DND-41 (cell line): ENCODE results near the gene CADPS.

Source experiments
- ATAC-seq: fragments of 200-7000 bp; cut with Tn5 transposase; 3 replicates; pipeline ENCODE4 v1.9.1; 2021; ENCODE audit warnings: low read depth; ENCODE audit not compliant: insufficient read depth
- DNase-seq: peaks from one replicate; pipeline ENCODE4 v3.0.0-alpha.2; 2020
- H2AFZ ChIP-seq: 2 replicates; pipeline ENCODE4 v1.6.0; 2012; ENCODE audit warnings: low read depth, low read length
- H3K27ac ChIP-seq: 2 replicates; pipeline ENCODE4 v1.5.1; 2012; ENCODE audit warnings: low read length, inconsistent platforms
- H3K27me3 ChIP-seq: fragments of 200-600 bp; sonication (generic); 2 replicates; pipeline ENCODE4 v1.6.0; 2012; ENCODE audit warnings: low read length, mild to moderate bottlenecking, inconsistent platforms; ENCODE audit not compliant: insufficient read depth, poor library complexity
- H3K36me3 ChIP-seq: 2 replicates; pipeline ENCODE4 v1.5.1; 2012; ENCODE audit warnings: low read length, inconsistent platforms; ENCODE audit not compliant: insufficient read depth
- H3K4me1 ChIP-seq: 2 replicates; pipeline ENCODE4 v1.5.1; 2012; ENCODE audit warnings: mild to moderate bottlenecking, low read length; ENCODE audit not compliant: insufficient read depth
- H3K4me2 ChIP-seq: 2 replicates; pipeline ENCODE4 v1.6.0; 2012; ENCODE audit warnings: mild to moderate bottlenecking, moderate library complexity, low read length, inconsistent platforms; ENCODE audit not compliant: insufficient read depth
- H3K4me3 ChIP-seq, 2 experiments: fragments of 200-600 bp in 1 of 2; shearing (Covaris generic) in 1 of 2; 2 replicates each; pipeline ENCODE4 v1.5.1; 2012 to 2016; ENCODE audit warnings: inconsistent platforms in 2 of 2, low read length in 2 of 2, mild to moderate bottlenecking in 2 of 2, low read depth in 1 of 2, moderate library complexity in 1 of 2
- H3K79me2 ChIP-seq: 2 replicates; pipeline ENCODE4 v1.6.0; 2012; ENCODE audit warnings: low read length, inconsistent platforms; ENCODE audit not compliant: insufficient read depth
- H3K9ac ChIP-seq: 2 replicates; pipeline ENCODE4 v1.6.0; 2012; ENCODE audit warnings: low read depth, mild to moderate bottlenecking, inconsistent platforms, low read length, moderate library complexity
- H3K9me3 ChIP-seq: 2 replicates; pipeline ENCODE4 v1.5.1; 2012; ENCODE audit warnings: low read length, moderate library complexity, mild to moderate bottlenecking, inconsistent platforms; ENCODE audit not compliant: insufficient read depth, severe bottlenecking
- H4K20me1 ChIP-seq: 2 replicates; pipeline ENCODE4 v1.6.0; 2012; ENCODE audit warnings: low read length; ENCODE audit not compliant: insufficient read depth
- CTCF ChIP-seq: IDR thresholded peaks from 2 replicates; pipeline ENCODE4 v1.5.1; 2012; ENCODE audit warnings: borderline replicate concordance, low read length, moderate library complexity, mild to moderate bottlenecking; ENCODE audit not compliant: poor library complexity, severe bottlenecking; ENCODE audit errors: extremely low read depth
- EZH2 ChIP-seq: IDR thresholded peaks from 3 replicates; pipeline ENCODE4 v1.6.1; 2012; ENCODE audit warnings: borderline replicate concordance, low read depth, mild to moderate bottlenecking, moderate library complexity, low read length, inconsistent platforms; ENCODE audit not compliant: severe bottlenecking

The CADPS gene

GRCh38 chr3:62556121-62556815 is 318.9 kb downstream of the CADPS start:
- H3K79me2 ChIP-seq = no peaks in the 10 kb centered on the region
- H3K9me3 ChIP-seq = no peaks in the 10 kb centered on the region
- no peaks in the 10 kb centered on the region for H3K4me1 ChIP-seq
- no peak overlapping the region for H2AFZ ChIP-seq
- H3K4me2 ChIP-seq = no peak overlapping the region
- H3K36me3 ChIP-seq = no peaks in the 10 kb centered on the region
- H3K4me3 ChIP-seq = no peak overlapping the region
- H3K9ac ChIP-seq = no peak overlapping the region
- ATAC-seq (no peak), DNase-seq (no peak)
- TF ChIP-seq CTCF (no peak), EZH2 (no peak)
- no peaks in the 10 kb centered on the region for H3K27me3 ChIP-seq
- H3K27ac ChIP-seq = no peak overlapping the region
- H4K20me1 ChIP-seq = no peaks in the 10 kb centered on the region

DNA sequence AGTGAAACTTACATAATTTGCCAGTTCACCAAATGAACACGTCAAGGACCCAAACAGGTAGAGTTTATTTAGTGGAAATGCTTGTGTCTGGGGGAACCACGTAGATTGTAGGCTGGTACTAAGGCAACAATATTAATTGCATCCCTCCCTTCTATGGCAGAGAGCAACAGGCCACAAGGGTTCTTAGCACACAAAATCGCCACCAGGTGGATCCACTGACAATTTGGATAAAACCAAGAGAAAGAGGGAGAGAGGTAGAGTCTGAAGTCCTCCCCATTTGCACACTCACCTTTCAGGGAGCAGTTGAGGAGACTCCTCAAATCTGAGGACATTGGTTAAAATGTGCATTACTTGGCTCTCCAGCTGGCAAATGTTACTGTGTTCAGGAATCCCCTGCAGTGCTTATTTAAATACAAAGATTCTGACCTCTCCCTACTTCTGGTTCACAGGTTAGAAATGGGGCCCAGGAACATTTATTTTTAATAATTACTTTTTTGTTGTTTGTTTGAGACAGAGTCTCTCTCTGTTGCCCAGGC is 320.9 kb downstream of the CADPS start:
- Histone ChIP-seq H2AFZ (no peak overlapping the region), H3K4me2 (no peak overlapping the region), H3K27me3 (no peaks in the 10 kb centered on the region), H4K20me1 (no peaks in the 10 kb centered on the region), H3K79me2 (no peaks in the 10 kb centered on the region), H3K4me1 (no peaks in the 10 kb centered on the region), H3K4me3 (no peak overlapping the region), H3K9me3 (no peaks in the 10 kb centered on the region), H3K9ac (no peak overlapping the region), H3K36me3 (no peaks in the 10 kb centered on the region), H3K27ac (no peak overlapping the region)
- DNase-seq (no peak), ATAC-seq (no peak)
- TF ChIP-seq CTCF (peak; percentile 34), EZH2 (no peak)

GRCh38 chr3:62553811-62554210 is 321.4 kb downstream of the CADPS start:
- ATAC-seq (no peak), DNase-seq (no peak)
- no peaks in the 10 kb centered on the region for H3K36me3 ChIP-seq
- no peak overlapping the region for H3K4me2 ChIP-seq
- no peaks in the 10 kb centered on the region for H3K4me1 ChIP-seq
- no peak overlapping the region for H3K9ac ChIP-seq
- H3K79me2 ChIP-seq = no peaks in the 10 kb centered on the region
- H3K4me3 ChIP-seq = no peak overlapping the region
- no peak for TF ChIP-seq CTCF
- TF ChIP-seq EZH2 = no peak
- H3K27ac ChIP-seq = no peak overlapping the region
- H4K20me1 ChIP-seq = no peaks in the 10 kb centered on the region
- H3K27me3 ChIP-seq = no peaks in the 10 kb centered on the region
- H3K9me3 ChIP-seq = no peaks in the 10 kb centered on the region
- no peak overlapping the region for H2AFZ ChIP-seq
